ENCODE results near the gene CADM2. TPM values are rescaled to one million over a fixed set of nuclear protein-coding genes. Genes with fewer than 3 reads are reported as not detected.

CADM2 gene
- total RNA-seq, 1 donor from 2014 or later = 2.1 TPM

GRCh38 chr3:84984429-84984828 lies 25.6 kb downstream of the CADM2 start:
- DNase-seq (ENCODE audit: low read depth) = no peak

- no peak for DNase-seq (ENCODE audit: low read depth)
These were observed 27.0 kb downstream of the CADM2 start for GRCh38 chr3:84985795-84986194.

- no peak for DNase-seq (ENCODE audit: low read depth)
These were observed 29.1 kb downstream of the CADM2 start for GRCh38 chr3:84987706-84988504.

- DNase-seq (ENCODE audit: low read depth) = no peak
These were observed 30.3 kb downstream of the CADM2 start for GRCh38 chr3:84989102-84989501.

GRCh38 chr3:84991422-84991900 lies 32.7 kb downstream of the CADM2 start:
- DNase-seq (ENCODE audit: low read depth) = no peak

- no peak for DNase-seq (ENCODE audit: low read depth)
These were observed 35.2 kb downstream of the CADM2 start for GRCh38 chr3:84993956-84994355.

GRCh38 chr3:84998545-84998944 lies 39.8 kb downstream of the CADM2 start:
- no peak for DNase-seq (ENCODE audit: low read depth)

- no peak for DNase-seq (ENCODE audit: low read depth)
These were observed 44.7 kb downstream of the CADM2 start for GRCh38 chr3:85003479-85003878.

GRCh38 chr3:85004147-85004546 lies 45.4 kb downstream of the CADM2 start:
- DNase-seq (ENCODE audit: low read depth) = no peak

- DNase-seq (ENCODE audit: low read depth) = no peak
These were observed 47.2 kb downstream of the CADM2 start for GRCh38 chr3:85005946-85006345.

GRCh38 chr3:85007195-85008094 lies 48.7 kb downstream of the CADM2 start:
- DNase-seq (ENCODE audit: low read depth) = no peak

- no peak for DNase-seq (ENCODE audit: low read depth)
These were observed 62.0 kb downstream of the CADM2 start for GRCh38 chr3:85020828-85021227.

GRCh38 chr3:85030052-85030451 lies 71.3 kb downstream of the CADM2 start:
- DNase-seq (ENCODE audit: low read depth) = no peak

GRCh38 chr3:85037203-85037602 lies 78.4 kb downstream of the CADM2 start:
- DNase-seq (ENCODE audit: low read depth) = no peak

GRCh38 chr3:85041001-85041400 lies 82.2 kb downstream of the CADM2 start:
- no peak for DNase-seq (ENCODE audit: low read depth)

GRCh38 chr3:85041562-85042055 lies 82.8 kb downstream of the CADM2 start:
- DNase-seq (ENCODE audit: low read depth) = no peak

- DNase-seq (ENCODE audit: low read depth) = no peak
These were observed 92.0 kb downstream of the CADM2 start for GRCh38 chr3:85050821-85051220.

- no peak for DNase-seq (ENCODE audit: low read depth)
These were observed 93.0 kb downstream of the CADM2 start for GRCh38 chr3:85051786-85052185.

- DNase-seq (ENCODE audit: low read depth) = no peak
These were observed 94.8 kb downstream of the CADM2 start for GRCh38 chr3:85053626-85054025.

GRCh38 chr3:85054579-85054978 lies 95.8 kb downstream of the CADM2 start:
- DNase-seq (ENCODE audit: low read depth) = no peak

GRCh38 chr3:85068911-85069310 lies 110.1 kb downstream of the CADM2 start:
- DNase-seq (ENCODE audit: low read depth) = no peak

- DNase-seq (ENCODE audit: low read depth) = no peak
These were observed 115.2 kb downstream of the CADM2 start for GRCh38 chr3:85074003-85074402.
